Sigmoid colon (tissue), 4 donors: ENCODE measurements around the gene GPR39.

ENCODE experiments used
- CTCF ChIP-seq, 4 experiments: fragments of 450-650 bp in 3 of 4; fragments of 200-600 bp in 1 of 4; IDR thresholded peaks; one replicate each; pipeline ENCODE4 v1.5.1; 2016 to 2019; ENCODE audit warnings: antibody characterized with exemption in 4 of 4, mild to moderate bottlenecking in 3 of 4, moderate library complexity in 2 of 4
- POLR2A ChIP-seq, 2 donors: fragments of 450-650 bp; IDR thresholded peaks; one replicate each; pipeline ENCODE4 v1.6.1; 2016; ENCODE audit warnings: antibody characterized with exemption in 2 of 2, mild to moderate bottlenecking in 2 of 2, moderate library complexity in 2 of 2
- POLR2AphosphoS5 ChIP-seq, 4 donors: sonication (generic); formaldehyde crosslinking; IDR thresholded peaks; one replicate each; pipeline ENCODE4 v1.6.1; 2017; ENCODE audit warnings: antibody characterized with exemption in 4 of 4

DNA sequence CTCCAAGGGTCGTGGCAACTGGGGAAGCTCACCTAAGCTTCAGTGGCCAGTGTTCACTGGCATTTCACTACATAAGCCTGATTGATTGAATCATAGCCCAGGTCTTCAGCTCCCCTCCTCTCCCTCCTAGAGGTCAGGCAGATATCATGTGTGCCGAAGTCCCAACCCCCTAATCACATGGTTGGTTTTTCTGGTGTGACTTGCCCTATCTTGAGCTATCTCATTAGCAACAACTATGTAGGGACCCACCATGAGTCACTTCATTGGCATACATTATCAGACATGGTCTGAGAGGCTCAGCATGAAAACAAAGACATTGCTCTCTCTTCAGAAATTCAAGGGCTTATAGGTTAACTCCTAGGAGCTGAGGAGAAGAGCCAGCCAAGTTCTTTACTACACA, 176.6 kb downstream of the GPR39 start:
- TF ChIP-seq CTCF (IDR thresholded peaks at IDR 0.05): no peak
- TF ChIP-seq POLR2AphosphoS5 (IDR thresholded peaks at IDR 0.05): no peak
- TF ChIP-seq POLR2A (IDR thresholded peaks at IDR 0.05): no peak
